Stomach (tissue), 4 donors: ENCODE measurements around the gene KISS1R.

ENCODE experiments used
- CTCF ChIP-seq, 7 experiments: fragments of 450-650 bp in 4 of 7; fragments of 200-600 bp in 3 of 7; sonication (generic) in 3 of 7; IDR thresholded peaks; one replicate each; pipeline ENCODE4 v1.5.1; 2016 to 2019; ENCODE audit warnings: antibody characterized with exemption in 7 of 7, control low read depth in 2 of 7, mild to moderate bottlenecking in 1 of 7
- POLR2A ChIP-seq, 4 donors: fragments of 450-650 bp; IDR thresholded peaks; one replicate each; pipeline ENCODE4 v1.6.1; 2016; ENCODE audit warnings: antibody characterized with exemption in 4 of 4, control low read depth in 2 of 4, mild to moderate bottlenecking in 1 of 4, moderate library complexity in 1 of 4
- POLR2AphosphoS5 ChIP-seq, 3 donors: sonication (generic); formaldehyde crosslinking; IDR thresholded peaks; one replicate each; pipeline ENCODE4 v1.6.1; 2016; ENCODE audit warnings: antibody characterized with exemption in 3 of 3

DNA sequence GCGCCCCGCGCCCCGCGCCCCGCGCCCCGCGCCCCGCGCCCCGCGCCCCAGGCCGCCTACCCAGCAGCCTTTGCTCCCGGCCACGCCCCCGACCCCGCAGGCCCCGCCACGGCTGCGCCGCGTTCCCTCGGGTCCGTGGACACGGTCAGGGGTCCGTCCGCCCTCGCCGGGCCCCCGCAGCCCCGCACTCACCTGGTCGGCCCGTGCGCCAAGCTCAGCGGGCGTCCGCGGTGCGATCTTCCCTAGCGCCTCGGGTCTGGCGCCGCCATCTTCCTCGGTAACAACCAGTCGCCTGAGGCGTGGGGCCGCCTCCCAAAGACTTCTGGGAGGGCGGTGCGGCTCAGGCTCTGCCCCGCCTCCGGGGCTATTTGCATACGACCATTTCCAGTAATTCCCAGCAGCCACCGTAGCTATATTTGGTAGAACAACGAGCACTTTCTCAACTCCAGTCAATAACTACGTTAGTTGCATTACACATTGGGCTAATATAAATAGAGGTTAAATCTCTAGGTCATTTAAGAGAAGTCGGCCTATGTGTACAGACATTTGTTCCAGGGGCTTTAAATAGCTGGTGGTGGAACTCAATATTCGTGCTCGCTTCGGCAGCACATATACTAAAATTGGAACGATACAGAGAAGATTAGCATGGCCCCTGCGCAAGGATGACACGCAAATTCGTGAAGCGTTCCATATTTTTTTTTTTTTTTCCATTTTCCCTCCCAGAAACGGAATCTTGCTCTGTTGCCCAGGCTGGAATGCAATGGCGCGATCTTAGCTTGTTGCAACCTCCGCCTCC lies 24.0 kb upstream of the KISS1R start, which contains the start of the genes MED16 and RNU6-9:
- TF ChIP-seq CTCF (IDR thresholded peaks at IDR 0.05) (no peak), POLR2A (IDR thresholded peaks at IDR 0.05) (no peak), POLR2AphosphoS5 (IDR thresholded peaks at IDR 0.05) (peak; percentile 56 to 86 (median 76))
